Stimulated activated naive B cell treated with anti-CD40 and anti-IgM and Interleukin-4, amounts not matched to agents 10 μg/mL and 1 μg/mL and 100 μg/mL, for 72 hours (primary cell): ENCODE results near the gene CTSL.

Experiments used
- ATAC-seq, 2 donors: fragments of 150-1000 bp; cut with Tn5 transposase; replicated peaks; 2 replicates each; pipeline ENCODE4 v1.10.0; 2021; ENCODE audit warnings: moderate library complexity in 1 of 2
- DNase-seq: peaks from one replicate; pipeline ENCODE4 v3.0.0; 2021
- H3K27ac Mint-ChIP-seq: one replicate; pipeline ENCODE4 v1.8.0; 2022; ENCODE audit warnings: mild to moderate bottlenecking, mixed read lengths
- H3K27me3 Mint-ChIP-seq, 2 donors: one replicate each; pipeline ENCODE4 v1.8.0; 2022; ENCODE audit warnings: mixed read lengths in 2 of 2
- H3K36me3 Mint-ChIP-seq, 2 donors: one replicate each; pipeline ENCODE4 v1.8.0; 2022; ENCODE audit warnings: mixed read lengths in 2 of 2, mild to moderate bottlenecking in 1 of 2
- H3K4me1 Mint-ChIP-seq, 2 donors: one replicate each; pipeline ENCODE4 v1.8.0; 2022; ENCODE audit warnings: mixed read lengths in 2 of 2, mild to moderate bottlenecking in 1 of 2
- H3K4me3 Mint-ChIP-seq, 2 donors: one replicate each; pipeline ENCODE4 v1.8.0; 2022; ENCODE audit warnings: mild to moderate bottlenecking in 2 of 2, mixed read lengths in 2 of 2, moderate library complexity in 1 of 2
- H3K9me3 Mint-ChIP-seq, 2 donors: one replicate each; pipeline ENCODE4 v1.8.0; 2022; ENCODE audit warnings: mixed read lengths in 2 of 2, mild to moderate bottlenecking in 1 of 2

CTSL gene

DNA sequence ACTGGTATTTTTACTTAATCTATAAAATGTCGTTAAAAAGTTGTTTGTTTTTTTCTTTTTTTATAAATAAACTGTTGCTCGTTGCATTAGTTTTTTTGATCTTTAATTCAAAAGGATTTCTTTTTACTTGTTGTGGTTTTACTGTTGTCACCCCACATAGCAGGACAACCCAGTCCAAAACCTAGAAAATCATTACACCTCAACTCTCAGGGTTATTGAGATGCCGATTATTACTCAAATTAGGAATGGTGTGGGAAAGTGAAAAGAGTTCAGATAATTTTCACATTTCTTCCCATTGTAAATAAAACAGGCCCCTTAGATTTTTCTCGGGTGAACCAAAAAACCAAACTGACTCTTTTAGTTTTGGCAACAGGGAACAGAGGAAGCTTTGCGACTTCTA, 17.4 kb upstream of the CTSL start:
- Mint-ChIP-seq H3K36me3 (no peaks in the 10 kb centered on the region), H3K9me3 (peaks cover 0 to 6% of the 10 kb centered on the region in 2 donors), H3K27me3 (peaks cover 0 to 6% of the 10 kb centered on the region in 2 donors), H3K4me1 (no peaks in the 10 kb centered on the region), H3K4me3 (no peak overlapping the region), H3K27ac (no peak overlapping the region)
- ATAC-seq, result no peak
- no peak for DNase-seq

GRCh38 chr9:87708986-87709728, 16.8 kb upstream of the CTSL start:
- Mint-ChIP-seq H3K27me3 (peaks cover 0 to 6% of the 10 kb centered on the region in 2 donors), H3K36me3 (no peaks in the 10 kb centered on the region), H3K27ac (no peak overlapping the region), H3K4me3 (no peak overlapping the region), H3K4me1 (no peaks in the 10 kb centered on the region), H3K9me3 (peaks cover 0 to 6% of the 10 kb centered on the region in 2 donors)
- DNase-seq (no peak), ATAC-seq (no peak)

DNA sequence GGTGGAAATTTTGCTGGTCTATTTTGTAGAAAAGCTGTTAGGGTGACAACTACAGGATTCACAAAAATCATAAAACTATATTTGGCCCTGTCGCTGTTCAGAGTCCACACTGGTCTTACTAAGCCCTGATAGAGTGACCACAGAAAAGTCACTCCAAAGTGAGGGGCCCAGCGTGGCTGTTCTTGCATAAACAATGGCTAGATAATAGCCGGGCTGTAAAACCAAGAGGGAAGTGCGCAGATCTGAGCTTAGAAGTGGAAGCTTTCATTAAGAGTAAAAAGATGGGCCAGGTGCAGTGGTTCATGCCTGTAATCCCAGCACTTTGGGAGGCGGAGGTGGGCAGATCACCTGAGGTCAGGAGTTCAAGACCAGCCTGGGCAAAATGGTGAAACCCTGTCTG, 15.5 kb upstream of the CTSL start:
- no peaks in the 10 kb centered on the region for H3K4me1 Mint-ChIP-seq
- no peaks in the 10 kb centered on the region for H3K36me3 Mint-ChIP-seq
- no peak for ATAC-seq
- H3K9me3 Mint-ChIP-seq, result peaks cover 0 to 6% of the 10 kb centered on the region in 2 donors
- H3K4me3 Mint-ChIP-seq, result no peak overlapping the region
- DNase-seq, result no peak
- H3K27ac Mint-ChIP-seq, result no peak overlapping the region
- H3K27me3 Mint-ChIP-seq, result peaks cover 0 to 6% of the 10 kb centered on the region in 2 donors

DNA sequence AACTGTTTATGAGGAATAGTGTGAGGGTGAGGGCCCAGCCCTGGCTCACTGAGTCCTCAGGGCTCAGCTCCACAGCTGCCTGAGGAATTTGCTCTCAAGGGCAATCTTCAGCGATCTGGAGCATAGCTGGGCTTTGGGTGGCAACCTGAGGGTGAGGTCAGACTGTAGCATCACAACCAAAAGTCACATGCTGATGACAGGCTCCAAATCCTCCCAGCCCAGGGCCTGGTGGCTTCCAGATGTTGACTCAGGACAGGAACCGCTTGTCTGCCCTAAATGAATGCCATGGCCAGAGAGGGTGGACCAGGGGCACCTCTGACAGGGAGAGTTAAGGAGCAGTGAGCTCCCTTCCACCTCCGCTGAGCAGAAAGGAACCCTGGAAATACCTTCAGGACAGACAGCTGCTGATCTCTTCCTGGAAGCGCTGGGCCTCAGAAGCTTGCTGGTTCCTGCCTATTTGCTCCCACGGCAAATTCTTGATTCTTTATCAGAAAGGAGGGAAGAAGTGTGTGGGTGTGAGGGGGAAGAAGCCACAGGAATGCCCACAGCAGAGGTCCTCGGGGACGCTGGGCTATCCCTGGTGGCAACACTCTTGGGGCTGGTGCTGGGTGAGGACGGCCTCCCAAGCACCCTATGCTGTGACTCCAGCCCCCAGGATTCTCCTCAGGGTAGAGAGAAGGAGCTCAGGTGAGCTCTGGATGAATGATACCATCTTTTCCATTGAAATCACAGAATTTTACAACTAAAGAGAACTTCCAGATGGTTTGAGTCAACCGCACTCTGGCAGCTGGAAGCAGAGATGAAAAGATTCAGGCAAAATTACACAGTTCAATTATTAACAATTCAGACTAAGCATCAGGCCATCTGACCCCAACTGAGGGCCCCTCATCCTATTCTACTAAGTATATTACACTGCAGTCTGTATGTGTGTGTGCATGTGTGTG, 13.8 kb upstream of the CTSL start:
- H3K4me3 Mint-ChIP-seq, result no peak overlapping the region
- H3K27ac Mint-ChIP-seq, result no peak overlapping the region
- peaks cover 0 to 6% of the 10 kb centered on the region in 2 donors for H3K27me3 Mint-ChIP-seq
- H3K36me3 Mint-ChIP-seq, result no peaks in the 10 kb centered on the region
- H3K4me1 Mint-ChIP-seq, result no peaks in the 10 kb centered on the region
- ATAC-seq (peak in 1 of 2 donors; percentile 14), DNase-seq (no peak)
- H3K9me3 Mint-ChIP-seq, result peaks cover 0 to 6% of the 10 kb centered on the region in 2 donors

GRCh38 chr9:87712801-87713277, 13.1 kb upstream of the CTSL start:
- Mint-ChIP-seq H3K27ac (no peak overlapping the region), H3K27me3 (peaks cover 0 to 6% of the 10 kb centered on the region in 2 donors), H3K4me1 (no peaks in the 10 kb centered on the region), H3K36me3 (no peaks in the 10 kb centered on the region), H3K4me3 (no peak overlapping the region), H3K9me3 (peaks cover 0 to 6% of the 10 kb centered on the region in 2 donors)
- ATAC-seq, result no peak
- no peak for DNase-seq

DNA sequence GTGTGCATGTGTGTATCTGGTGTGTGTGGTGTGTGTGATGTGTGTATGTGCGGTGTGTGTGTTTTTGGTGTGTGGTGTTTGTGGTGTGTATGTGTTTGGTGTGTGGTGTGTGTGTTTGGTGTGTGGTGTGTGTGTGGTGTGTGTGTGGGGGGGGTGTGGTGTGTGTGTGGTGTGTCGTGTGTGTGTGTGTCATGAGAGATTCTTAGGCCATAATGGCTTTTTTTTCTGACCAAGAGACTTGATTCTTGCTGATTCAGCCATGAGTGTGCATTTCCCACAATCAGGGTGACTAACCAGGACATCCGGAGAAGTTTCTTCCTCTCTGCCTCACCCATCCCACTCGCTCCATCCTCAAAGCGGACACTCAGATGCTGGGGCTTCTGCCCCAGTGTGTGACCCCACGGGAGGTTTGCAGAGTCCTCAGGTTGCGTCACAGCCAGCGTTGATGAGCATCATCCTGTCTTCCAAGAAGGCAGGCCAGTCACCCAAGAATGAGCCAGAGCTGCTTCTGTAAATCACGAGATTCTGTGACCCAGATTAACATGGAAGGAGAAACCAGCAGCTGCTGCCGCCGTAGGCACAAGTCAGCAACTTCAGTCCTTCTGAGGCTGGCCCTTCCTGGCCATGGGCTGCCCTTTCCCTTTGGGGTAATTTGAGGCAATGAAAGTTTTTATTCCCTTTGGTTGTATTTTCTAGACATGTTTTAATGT, 12.5 kb upstream of the CTSL start:
- no peak overlapping the region for H3K27ac Mint-ChIP-seq
- H3K4me1 Mint-ChIP-seq, result no peaks in the 10 kb centered on the region
- DNase-seq, result no peak
- no peak for ATAC-seq
- no peaks in the 10 kb centered on the region for H3K36me3 Mint-ChIP-seq
- peaks cover 1 to 6% of the 10 kb centered on the region in 2 donors for H3K27me3 Mint-ChIP-seq
- H3K9me3 Mint-ChIP-seq, result peaks cover 0 to 6% of the 10 kb centered on the region in 2 donors
- no peak overlapping the region for H3K4me3 Mint-ChIP-seq

GRCh38 chr9:87713988-87714330, 12.0 kb upstream of the CTSL start:
- Mint-ChIP-seq H3K27ac (no peak overlapping the region), H3K4me1 (no peaks in the 10 kb centered on the region), H3K4me3 (no peak overlapping the region), H3K36me3 (no peaks in the 10 kb centered on the region), H3K9me3 (peaks cover 0 to 6% of the 10 kb centered on the region in 2 donors), H3K27me3 (peaks cover 6 to 7% of the 10 kb centered on the region in 2 donors)
- no peak for ATAC-seq
- DNase-seq, result no peak

DNA sequence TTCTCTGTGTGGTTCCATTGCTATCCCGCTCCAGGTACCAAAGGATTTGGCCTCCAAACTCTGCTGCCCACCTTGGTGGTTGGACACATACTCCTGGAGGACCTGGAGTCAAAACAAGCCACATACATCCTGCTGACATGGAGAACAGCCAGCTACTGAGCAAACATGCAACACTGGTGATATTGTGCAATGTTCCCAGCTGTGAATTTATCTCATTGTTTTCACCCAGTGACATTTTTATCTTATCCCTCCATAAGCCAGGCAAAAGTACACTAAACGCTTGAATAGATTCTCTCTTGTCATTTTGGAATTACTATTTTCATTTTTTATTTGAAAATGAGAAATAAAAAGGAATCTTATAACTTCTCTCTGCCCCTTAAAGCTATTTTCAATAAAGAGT, 11.1 kb upstream of the CTSL start:
- DNase-seq (no peak), ATAC-seq (no peak)
- no peaks in the 10 kb centered on the region for H3K4me1 Mint-ChIP-seq
- H3K9me3 Mint-ChIP-seq, result peaks cover 0 to 6% of the 10 kb centered on the region in 2 donors
- H3K27ac Mint-ChIP-seq, result no peak overlapping the region
- H3K4me3 Mint-ChIP-seq, result no peak overlapping the region
- no peaks in the 10 kb centered on the region for H3K36me3 Mint-ChIP-seq
- H3K27me3 Mint-ChIP-seq, result peaks cover 6 to 11% of the 10 kb centered on the region in 2 donors

DNA sequence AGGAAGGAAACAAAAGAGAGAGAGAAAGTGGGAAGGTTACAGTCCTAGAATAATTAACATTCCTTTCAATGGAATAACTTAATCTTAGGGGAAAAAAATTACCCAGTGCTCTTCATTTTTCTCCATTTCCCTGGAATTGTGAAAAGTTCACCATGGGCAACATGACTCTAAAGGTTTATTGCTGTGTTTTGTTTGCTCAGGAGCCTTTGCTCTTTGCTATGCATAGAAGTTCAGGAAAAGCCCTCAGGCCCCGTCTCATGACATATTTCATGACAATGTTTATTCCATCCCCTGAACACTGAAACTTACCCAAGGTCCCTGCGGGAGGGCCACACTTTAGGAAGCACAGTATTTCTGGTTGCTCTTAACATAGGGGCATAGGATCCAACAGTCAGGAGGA, 9.8 kb upstream of the CTSL start:
- ATAC-seq, result no peak
- no peak for DNase-seq
- H3K9me3 Mint-ChIP-seq, result peaks cover 0 to 6% of the 10 kb centered on the region in 2 donors
- H3K27ac Mint-ChIP-seq, result no peak overlapping the region
- H3K4me3 Mint-ChIP-seq, result no peak overlapping the region
- no peaks in the 10 kb centered on the region for H3K36me3 Mint-ChIP-seq
- no peaks in the 10 kb centered on the region for H3K4me1 Mint-ChIP-seq
- peaks cover 6 to 15% of the 10 kb centered on the region in 2 donors for H3K27me3 Mint-ChIP-seq

DNA sequence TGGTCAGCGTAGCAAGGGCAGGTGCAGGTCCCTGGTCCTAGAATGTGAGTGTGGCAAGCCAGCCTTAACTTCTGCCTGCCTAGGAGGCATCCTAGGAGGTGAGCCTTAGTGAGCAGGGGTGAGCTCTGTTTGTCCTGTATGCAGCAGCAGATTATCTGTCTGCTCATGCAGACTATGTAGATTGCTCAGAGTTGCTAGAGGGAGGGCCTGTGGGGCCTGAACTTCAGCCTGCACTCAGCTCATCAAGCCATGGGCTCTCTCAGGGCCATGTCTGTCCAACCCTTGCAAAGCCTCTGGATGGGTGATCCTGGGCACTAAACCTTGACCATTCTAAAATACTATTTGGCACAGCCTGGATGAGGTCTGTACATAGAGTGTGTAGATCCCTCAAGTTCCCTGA, 8.5 kb upstream of the CTSL start:
- H3K9me3 Mint-ChIP-seq, result peaks cover 0 to 11% of the 10 kb centered on the region in 2 donors
- DNase-seq (no peak), ATAC-seq (peak in 1 of 2 donors; percentile 33)
- H3K4me1 Mint-ChIP-seq, result no peaks in the 10 kb centered on the region
- no peak overlapping the region for H3K27ac Mint-ChIP-seq
- H3K36me3 Mint-ChIP-seq, result no peaks in the 10 kb centered on the region
- no peak overlapping the region for H3K4me3 Mint-ChIP-seq
- peaks cover 13 to 25% of the 10 kb centered on the region in 2 donors for H3K27me3 Mint-ChIP-seq

- ATAC-seq (no peak), DNase-seq (no peak)
- Mint-ChIP-seq H3K9me3 (peaks cover 0 to 5% of the 10 kb centered on the region in 2 donors), H3K36me3 (no peaks in the 10 kb centered on the region), H3K4me3 (no peak overlapping the region), H3K27ac (no peak overlapping the region), H3K4me1 (no peaks in the 10 kb centered on the region), H3K27me3 (peaks cover 11 to 29% of the 10 kb centered on the region in 2 donors)
These were observed 7.7 kb upstream of the CTSL start for GRCh38 chr9:87718231-87718630.

GRCh38 chr9:87718852-87719612, 6.9 kb upstream of the CTSL start:
- H3K4me3 Mint-ChIP-seq, result no peak overlapping the region
- ATAC-seq (no peak), DNase-seq (no peak)
- peaks cover 14 to 35% of the 10 kb centered on the region in 2 donors for H3K27me3 Mint-ChIP-seq
- H3K27ac Mint-ChIP-seq, result no peak overlapping the region
- H3K4me1 Mint-ChIP-seq, result no peaks in the 10 kb centered on the region
- H3K9me3 Mint-ChIP-seq, result peaks cover 0 to 5% of the 10 kb centered on the region in 2 donors
- no peaks in the 10 kb centered on the region for H3K36me3 Mint-ChIP-seq

DNA sequence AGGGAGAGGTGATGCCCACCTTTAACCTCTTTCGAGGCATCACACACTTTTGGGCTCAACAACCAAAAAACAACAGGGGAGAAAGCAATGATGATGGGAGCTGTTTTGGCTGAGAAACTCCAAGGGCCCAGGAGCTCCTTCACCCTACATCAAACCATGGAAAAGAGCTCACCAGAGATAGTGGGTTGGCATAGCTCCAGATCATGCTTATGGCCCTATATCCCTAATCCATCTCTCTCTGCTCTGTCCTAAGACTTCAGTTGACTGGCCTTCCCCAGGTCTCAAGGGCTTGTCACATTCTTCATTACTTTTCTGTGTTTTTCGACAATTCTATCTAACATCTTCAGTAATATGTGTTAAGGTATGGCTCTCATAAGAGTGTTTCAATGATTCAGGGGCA, 5.7 kb upstream of the CTSL start:
- H3K27ac Mint-ChIP-seq, result no peak overlapping the region
- no peak for DNase-seq
- no peaks in the 10 kb centered on the region for H3K36me3 Mint-ChIP-seq
- no peak overlapping the region for H3K4me3 Mint-ChIP-seq
- H3K4me1 Mint-ChIP-seq, result no peaks in the 10 kb centered on the region
- peaks cover 22 to 46% of the 10 kb centered on the region in 2 donors for H3K27me3 Mint-ChIP-seq
- peaks cover 0 to 5% of the 10 kb centered on the region in 2 donors for H3K9me3 Mint-ChIP-seq
- ATAC-seq, result no peak
